Adipose tissue (tissue), 3 donors: ENCODE measurements around the gene CRISP3. TPM values are rescaled to one million over a fixed set of nuclear protein-coding genes. Genes with fewer than 3 reads are reported as not detected.
"Not testable (repeated sequence)": the region's sequence is repeated elsewhere in the genome, so short reads cannot be mapped to it uniquely, and the experiment has no call there.

Experiments used
- H3K27ac ChIP-seq: one replicate; pipeline ENCODE4 v1.5.1; 2013; ENCODE audit warnings: low read depth, low read length
- WGBS, 3 donors: extraction: QIAGEN DNeasy Blood & Tissue Kit; methylation state at CpG; one replicate each; pipeline ENCODE4 v1.1.7; 2013; 5-methylcytosine and 5-hydroxymethylcytosine counted together
- polyA plus RNA-seq, 3 donors: library from polyadenylated mRNA; stranded (reverse); fragments of 200-250 nt; gene quantifications; one replicate each; pipeline ENCODE4 v1.2.3, GENCODE V29; 2013
- donor health status: healthy with polysubstance abuse.
- donor health status: Bipolar disorder and iron deficiency.
- donor health status: healthy.

CRISP3 gene
- polyA plus RNA-seq: 1 to 10 TPM in 1 of 3 donors, under 1 TPM in 1, not detected in 1; 0.13 to 3.1 TPM

- H3K27ac ChIP-seq: no peak within 1 kb of the TSS
- 18 to 25% (median 24%) methylated on average over 1 of the region's 1 CpG for whole genome bisulfite sequencing, 3 donors
These were observed at the start of gene CRISP3 for GRCh38 chr6:49744259-49744658. Gene CRISP3, minus strand, starts transcription at chr6:49744388. Its CDS starts 21 bp downstream, at chr6:49744367.

- WGBS, 3 donors: 38 to 68% (median 52%) methylated on average over 2 of the region's 2 CpGs
These were observed 46.2 kb upstream of the CRISP3 start for GRCh38 chr6:49790341-49790740.

GRCh38 chr6:49787176-49787575, 43.0 kb upstream of the CRISP3 start, which contains the start of gene PGK2:
Gene PGK2, minus strand, starts transcription at chr6:49787285. Its CDS starts 98 bp downstream, at chr6:49787187.
- 84 to 90% (median 86%) methylated on average over 8 of the region's 8 CpGs for WGBS, 3 donors

More at GRCh38 chr6:49790341-49790740, 46.2 kb upstream of the CRISP3 start:
- H3K27ac ChIP-seq: no peak overlapping the region

GRCh38 chr6:49784272-49784671, 40.1 kb upstream of the CRISP3 start:
- H3K27ac ChIP-seq: no peak overlapping the region

More at GRCh38 chr6:49787176-49787575, 43.0 kb upstream of the CRISP3 start, which contains the start of gene PGK2:
- no peak within 1 kb of the TSS for H3K27ac ChIP-seq

- 90 to 93% (median 92%) methylated on average over 7 of the region's 7 CpGs for WGBS, 3 donors
- no peak overlapping the region for H3K27ac ChIP-seq
These were observed 38.5 kb upstream of the CRISP3 start for GRCh38 chr6:49782725-49783124.

GRCh38 chr6:49782293-49782692, 38.1 kb upstream of the CRISP3 start:
- 57 to 72% (median 67%) methylated on average over 1 of the region's 1 CpG for WGBS, 3 donors
- no peak overlapping the region for H3K27ac ChIP-seq

- no peak overlapping the region for H3K27ac ChIP-seq
- WGBS, 3 donors: 11 to 50% (median 20%) methylated on average over 1 of the region's 1 CpG
These were observed 32.3 kb upstream of the CRISP3 start for GRCh38 chr6:49776444-49776843.

- no peak overlapping the region for H3K27ac ChIP-seq
These were observed 30.9 kb upstream of the CRISP3 start for GRCh38 chr6:49775043-49775442.

GRCh38 chr6:49772285-49772684, 28.1 kb upstream of the CRISP3 start:
- 56 to 64% (median 61%) methylated on average over 5 of the region's 5 CpGs for WGBS, 3 donors

GRCh38 chr6:49766762-49767161, 22.6 kb upstream of the CRISP3 start:
- 44 to 86% (median 57%) methylated on average over 2 of the region's 2 CpGs for WGBS, 3 donors
- H3K27ac ChIP-seq: no peak overlapping the region

More at GRCh38 chr6:49772285-49772684, 28.1 kb upstream of the CRISP3 start:
- H3K27ac ChIP-seq: no peak overlapping the region

GRCh38 chr6:49764571-49765236, 20.5 kb upstream of the CRISP3 start:
- H3K27ac ChIP-seq: no peak overlapping the region
- WGBS, 3 donors: 27 to 73% (median 61%) methylated on average over 2 of the region's 2 CpGs

GRCh38 chr6:49743429-49743828, 759 bp downstream of the CRISP3 start:
- H3K27ac ChIP-seq: no peak overlapping the region
- WGBS, 3 donors: 65 to 89% (median 72%) methylated on average over 4 of the region's 4 CpGs

GRCh38 chr6:49739423-49739822, 4.8 kb downstream of the CRISP3 start:
- H3K27ac ChIP-seq: no peak overlapping the region
- 61 to 87% (median 80%) methylated on average over 2 of the region's 2 CpGs for WGBS, 3 donors

GRCh38 chr6:49736017-49736508, 8.1 kb downstream of the CRISP3 start:
- WGBS, 3 donors: 51 to 63% (median 60%) methylated on average over 4 of the region's 4 CpGs
- no peak overlapping the region for H3K27ac ChIP-seq

GRCh38 chr6:49733680-49734079, 10.5 kb downstream of the CRISP3 start:
- WGBS, 3 donors: 40 to 85% (median 67%) methylated on average over 2 of the region's 2 CpGs
- no peak overlapping the region for H3K27ac ChIP-seq

- 67 to 84% (median 83%) methylated on average over 3 of the region's 3 CpGs for WGBS, 3 donors
- no peak overlapping the region for H3K27ac ChIP-seq
These were observed 11.4 kb downstream of the CRISP3 start for GRCh38 chr6:49732781-49733180.

GRCh38 chr6:49730251-49730650, 13.9 kb downstream of the CRISP3 start:
- H3K27ac ChIP-seq: no peak overlapping the region

- not testable (repeated sequence) for H3K27ac ChIP-seq
- WGBS, 3 donors: 67 to 93% (median 70%) methylated on average over 4 of the region's 4 CpGs
These were observed 20.3 kb downstream of the CRISP3 start for GRCh38 chr6:49723917-49724316.

GRCh38 chr6:49721297-49721696, 22.9 kb downstream of the CRISP3 start:
- H3K27ac ChIP-seq: no peak overlapping the region
- 73 to 79% (median 77%) methylated on average over 2 of the region's 2 CpGs for WGBS, 3 donors

GRCh38 chr6:49720372-49720771, 23.8 kb downstream of the CRISP3 start:
- 82 to 88% (median 82%) methylated on average over 7 of the region's 7 CpGs for WGBS, 3 donors
- no peak overlapping the region for H3K27ac ChIP-seq
